ENCODE results near the gene IQSEC3. TPM values are rescaled to one million over a fixed set of nuclear protein-coding genes. Genes with fewer than 3 reads are reported as not detected.

IQSEC3 gene
- total RNA-seq, 1 experiment from 2014 or later, result 1.7 TPM

DNA sequence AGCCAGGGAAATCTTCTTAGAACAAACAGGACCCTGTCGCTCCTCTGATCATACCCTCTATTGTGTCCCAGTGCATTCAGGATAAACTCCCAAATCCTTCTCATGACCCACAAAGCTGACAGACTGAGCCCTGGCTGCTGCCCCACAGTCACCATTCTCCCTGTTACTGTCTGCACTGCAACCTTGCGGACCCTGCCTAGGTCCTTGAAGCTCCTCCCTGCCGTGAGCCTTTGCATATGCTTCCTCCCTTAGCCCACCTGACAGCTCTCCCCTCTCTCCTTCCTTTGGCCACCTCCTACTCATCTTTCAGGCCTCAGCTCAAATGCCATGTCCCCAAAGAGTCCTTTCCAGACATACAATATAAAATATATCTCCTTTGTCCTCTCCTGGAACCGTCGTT lies 85.0 kb downstream of the IQSEC3 start (continued):
- TF ChIP-seq ZNF263 (CRISPR knock-in tag; IDR thresholded peaks at IDR 0.05; ENCODE audit: low read depth), result no peak
- TF ChIP-seq ERG (CRISPR knock-in tag; IDR thresholded peaks at IDR 0.05), result no peak
- no peak for TF ChIP-seq AR (CRISPR knock-in tag; IDR thresholded peaks at IDR 0.05)
- no peak for TF ChIP-seq NR1H2 (CRISPR knock-in tag; IDR thresholded peaks at IDR 0.05)
- TF ChIP-seq E2F4 (CRISPR knock-in tag; IDR thresholded peaks at IDR 0.05; ENCODE audit: borderline replicate concordance, low read depth), result no peak
- no peak for TF ChIP-seq IRF2 (CRISPR knock-in tag; IDR thresholded peaks at IDR 0.05; ENCODE audit: borderline replicate concordance, low read depth)

GRCh38 chr12:152440-152839 lies 85.9 kb downstream of the IQSEC3 start:
- CTCF ChIA-PET, result interaction anchor here (0.6 to 4.2 kb wide), 17 partner anchors 11 to 68 kb away, joined by 3 to 44 read pairs (median 7); no protein-coding TSS in a partner anchor
- no peak for ATAC-seq
- no peaks in the 10 kb centered on the region for H3K9me3 Mint-ChIP-seq

More at GRCh38 chr12:152440-152839, 85.9 kb downstream of the IQSEC3 start:
- POLR2A ChIA-PET, result no interaction called here
- no peaks in the 10 kb centered on the region; the same call in 1 of the 2 replicates for H3K27me3 Mint-ChIP-seq (ENCODE audit: low read depth)
- TF ChIP-seq MXD4 (CRISPR knock-in tag; IDR thresholded peaks at IDR 0.05; ENCODE audit: borderline replicate concordance) (no peak), FOXJ3 (CRISPR knock-in tag; IDR thresholded peaks at IDR 0.05; ENCODE audit: borderline replicate concordance) (no peak), NR3C1 (CRISPR knock-in tag; conservative IDR thresholded peaks at IDR 0.05; ENCODE audit: low read depth) (no peak), AR (CRISPR knock-in tag; IDR thresholded peaks at IDR 0.05) (no peak), GABPB1 (CRISPR knock-in tag; IDR thresholded peaks at IDR 0.05) (no peak)
- TF ChIP-seq, protein P1, sequence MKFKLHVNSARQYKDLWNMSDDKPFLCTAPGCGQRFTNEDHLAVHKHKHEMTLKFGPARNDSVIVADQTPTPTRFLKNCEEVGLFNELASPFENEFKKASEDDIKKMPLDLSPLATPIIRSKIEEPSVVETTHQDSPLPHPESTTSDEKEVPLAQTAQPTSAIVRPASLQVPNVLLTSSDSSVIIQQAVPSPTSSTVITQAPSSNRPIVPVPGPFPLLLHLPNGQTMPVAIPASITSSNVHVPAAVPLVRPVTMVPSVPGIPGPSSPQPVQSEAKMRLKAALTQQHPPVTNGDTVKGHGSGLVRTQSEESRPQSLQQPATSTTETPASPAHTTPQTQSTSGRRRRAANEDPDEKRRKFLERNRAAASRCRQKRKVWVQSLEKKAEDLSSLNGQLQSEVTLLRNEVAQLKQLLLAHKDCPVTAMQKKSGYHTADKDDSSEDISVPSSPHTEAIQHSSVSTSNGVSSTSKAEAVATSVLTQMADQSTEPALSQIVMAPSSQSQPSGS (CRISPR knock-in tag; IDR thresholded peaks at IDR 0.05; ENCODE audit: borderline replicate concordance, low read depth), result no peak
- TF ChIP-seq, protein P2, sequence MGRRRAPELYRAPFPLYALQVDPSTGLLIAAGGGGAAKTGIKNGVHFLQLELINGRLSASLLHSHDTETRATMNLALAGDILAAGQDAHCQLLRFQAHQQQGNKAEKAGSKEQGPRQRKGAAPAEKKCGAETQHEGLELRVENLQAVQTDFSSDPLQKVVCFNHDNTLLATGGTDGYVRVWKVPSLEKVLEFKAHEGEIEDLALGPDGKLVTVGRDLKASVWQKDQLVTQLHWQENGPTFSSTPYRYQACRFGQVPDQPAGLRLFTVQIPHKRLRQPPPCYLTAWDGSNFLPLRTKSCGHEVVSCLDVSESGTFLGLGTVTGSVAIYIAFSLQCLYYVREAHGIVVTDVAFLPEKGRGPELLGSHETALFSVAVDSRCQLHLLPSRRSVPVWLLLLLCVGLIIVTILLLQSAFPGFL (CRISPR knock-in tag; IDR thresholded peaks at IDR 0.05; ENCODE audit: borderline replicate concordance), result no peak
- no peaks in the 10 kb centered on the region for H3K36me3 Mint-ChIP-seq
- no peak overlapping the region for H3K4me3 Mint-ChIP-seq
- DNase-seq (ENCODE audit: low spot score), result no peak
- H3K27ac Mint-ChIP-seq, result no peak overlapping the region
- peaks cover 35% of the 10 kb centered on the region for H3K4me1 Mint-ChIP-seq
